ENCODE measurements around the gene C12orf75.

DNA sequence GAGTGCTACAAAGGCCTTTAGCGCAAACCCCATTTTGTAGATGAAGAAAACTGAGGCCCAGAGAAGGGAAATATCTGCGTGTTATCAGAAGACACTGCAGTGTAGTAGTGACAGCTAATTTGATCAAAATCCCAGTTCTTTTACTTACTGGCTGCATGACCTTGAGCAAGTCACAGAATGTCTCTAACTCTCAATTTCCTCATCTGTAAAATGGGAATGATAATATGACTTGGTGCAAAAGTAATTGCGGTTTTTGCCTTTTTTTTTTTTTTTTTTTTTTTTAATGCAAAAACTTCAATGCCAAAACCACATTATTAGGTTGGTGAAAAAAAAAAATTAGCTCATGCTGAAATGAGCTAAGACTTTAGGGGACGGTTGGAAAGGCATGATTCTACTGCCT is 69.7 kb downstream of the C12orf75 start:
- TF ChIP-seq, protein P1, sequence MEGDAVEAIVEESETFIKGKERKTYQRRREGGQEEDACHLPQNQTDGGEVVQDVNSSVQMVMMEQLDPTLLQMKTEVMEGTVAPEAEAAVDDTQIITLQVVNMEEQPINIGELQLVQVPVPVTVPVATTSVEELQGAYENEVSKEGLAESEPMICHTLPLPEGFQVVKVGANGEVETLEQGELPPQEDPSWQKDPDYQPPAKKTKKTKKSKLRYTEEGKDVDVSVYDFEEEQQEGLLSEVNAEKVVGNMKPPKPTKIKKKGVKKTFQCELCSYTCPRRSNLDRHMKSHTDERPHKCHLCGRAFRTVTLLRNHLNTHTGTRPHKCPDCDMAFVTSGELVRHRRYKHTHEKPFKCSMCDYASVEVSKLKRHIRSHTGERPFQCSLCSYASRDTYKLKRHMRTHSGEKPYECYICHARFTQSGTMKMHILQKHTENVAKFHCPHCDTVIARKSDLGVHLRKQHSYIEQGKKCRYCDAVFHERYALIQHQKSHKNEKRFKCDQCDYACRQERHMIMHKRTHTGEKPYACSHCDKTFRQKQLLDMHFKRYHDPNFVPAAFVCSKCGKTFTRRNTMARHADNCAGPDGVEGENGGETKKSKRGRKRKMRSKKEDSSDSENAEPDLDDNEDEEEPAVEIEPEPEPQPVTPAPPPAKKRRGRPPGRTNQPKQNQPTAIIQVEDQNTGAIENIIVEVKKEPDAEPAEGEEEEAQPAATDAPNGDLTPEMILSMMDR (IDR thresholded peaks at IDR 0.05) = no peak
- TF ChIP-seq POLR2A (IDR thresholded peaks at IDR 0.05) = no peak
